Measurements from ENCODE around the gene DNAJC1.

DNAJC1 gene

DNA sequence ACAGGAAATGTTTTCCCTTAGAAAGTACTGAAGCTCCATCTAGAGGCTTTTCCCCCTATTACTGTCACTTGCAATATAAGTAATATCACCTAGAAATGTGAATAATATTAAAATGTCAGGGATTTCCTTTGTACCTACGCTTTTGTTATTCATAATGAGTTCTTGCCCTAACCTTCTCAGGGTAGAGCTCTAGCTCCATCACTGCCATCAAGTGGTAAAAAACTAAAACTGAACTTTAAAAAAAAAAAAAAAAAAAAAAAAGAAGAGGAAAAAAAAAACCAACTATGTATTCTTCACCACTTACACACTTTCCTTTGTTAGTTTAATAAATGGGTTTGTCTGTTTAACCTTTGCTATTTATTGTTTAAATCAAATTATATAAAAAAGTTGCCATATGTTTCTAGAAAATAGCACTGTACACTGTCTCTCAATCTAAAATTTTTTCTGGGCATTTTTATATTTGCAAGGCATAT is 49.9 kb downstream of the DNAJC1 start:
- H3K27ac ChIP-seq (ENCODE audit: low read length): no peak overlapping the region
- H3K4me3 ChIP-seq (ENCODE audit: low read length): no peak overlapping the region
- H3K9me3 ChIP-seq (ENCODE audit: insufficient read depth, low read depth, low read length): no peaks in the 10 kb centered on the region
- no peaks in the 10 kb centered on the region for H3K27me3 ChIP-seq (ENCODE audit: insufficient read depth, low read length)
- no peaks in the 10 kb centered on the region for H3K36me3 ChIP-seq (ENCODE audit: insufficient read depth, low read depth, low read length)
- H3K9ac ChIP-seq (ENCODE audit: low read depth, low read length): no peak overlapping the region
- no peaks in the 10 kb centered on the region; the same call in 1 of the 2 replicates for H3K4me1 ChIP-seq (ENCODE audit: insufficient read depth, low read length)

GRCh38 chr10:21950566-21950965 is 53.0 kb downstream of the DNAJC1 start:
- Histone ChIP-seq H3K9ac (ENCODE audit: low read depth, low read length) (no peak overlapping the region), H3K4me3 (ENCODE audit: low read length) (no peak overlapping the region), H3K36me3 (ENCODE audit: insufficient read depth, low read depth, low read length) (no peaks in the 10 kb centered on the region), H3K9me3 (ENCODE audit: insufficient read depth, low read depth, low read length) (no peaks in the 10 kb centered on the region), H3K27ac (ENCODE audit: low read length) (no peak overlapping the region), H3K4me1 (ENCODE audit: insufficient read depth, low read length) (no peaks in the 10 kb centered on the region), H3K27me3 (ENCODE audit: insufficient read depth, low read length) (no peaks in the 10 kb centered on the region)

DNA sequence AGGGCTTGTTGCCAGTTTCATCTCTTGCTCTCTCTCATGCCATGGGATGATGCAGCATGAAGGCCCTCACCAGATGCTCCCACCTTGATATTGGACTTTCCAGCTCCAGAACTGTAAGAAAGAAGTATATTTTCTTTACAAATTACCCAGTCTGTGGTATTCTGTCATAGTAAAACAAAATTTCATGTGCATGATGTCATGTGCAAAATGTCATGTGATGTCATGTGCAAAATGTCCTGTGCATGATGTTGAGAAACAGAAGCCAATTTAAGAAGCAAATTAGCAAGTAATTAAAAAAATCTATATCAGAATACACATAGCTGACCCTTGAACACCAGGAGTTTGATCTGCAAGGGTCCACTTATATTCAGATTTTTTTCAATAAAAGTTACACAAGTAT is 56.6 kb downstream of the DNAJC1 start:
- Histone ChIP-seq H3K9ac (ENCODE audit: low read depth, low read length) (no peak overlapping the region), H3K36me3 (ENCODE audit: insufficient read depth, low read depth, low read length) (no peaks in the 10 kb centered on the region), H3K4me3 (ENCODE audit: low read length) (no peak overlapping the region), H3K9me3 (ENCODE audit: insufficient read depth, low read depth, low read length) (no peaks in the 10 kb centered on the region), H3K27me3 (ENCODE audit: insufficient read depth, low read length) (no peaks in the 10 kb centered on the region), H3K4me1 (ENCODE audit: insufficient read depth, low read length) (no peaks in the 10 kb centered on the region), H3K27ac (ENCODE audit: low read length) (no peak overlapping the region)

DNA sequence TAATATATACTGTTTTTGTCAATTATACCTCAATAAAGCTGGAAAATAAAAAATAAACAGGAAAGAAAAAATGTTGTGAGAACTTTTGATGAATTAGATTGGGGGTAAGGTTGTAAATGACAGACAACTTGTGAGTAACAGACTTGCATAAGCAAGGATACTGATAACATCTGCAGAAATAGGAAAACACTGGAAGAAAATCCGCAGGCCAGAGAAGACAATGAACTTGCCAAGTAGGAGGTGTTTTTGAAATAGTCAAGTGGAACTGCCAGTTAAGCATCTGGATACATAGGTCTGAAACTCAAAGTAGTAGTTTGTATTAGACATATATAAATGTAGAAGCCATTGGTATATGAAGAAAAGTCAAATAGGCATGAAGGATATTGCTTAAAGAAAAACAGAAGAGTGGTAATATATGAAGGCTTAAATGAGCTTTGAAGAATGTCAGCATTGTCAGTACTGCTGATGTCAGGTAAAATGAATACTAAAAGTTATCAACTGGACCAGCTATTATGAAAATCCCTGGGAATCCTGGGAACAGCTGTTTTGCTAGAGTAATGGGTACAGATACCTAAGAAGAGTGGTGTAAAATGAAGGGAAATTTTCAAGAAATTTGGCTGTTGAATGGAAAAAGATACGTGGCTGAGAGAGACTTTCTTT is 58.7 kb downstream of the DNAJC1 start:
- no peak overlapping the region for H3K9ac ChIP-seq (ENCODE audit: low read depth, low read length)
- H3K9me3 ChIP-seq (ENCODE audit: insufficient read depth, low read depth, low read length): no peaks in the 10 kb centered on the region
- no peaks in the 10 kb centered on the region for H3K36me3 ChIP-seq (ENCODE audit: insufficient read depth, low read depth, low read length)
- no peaks in the 10 kb centered on the region for H3K4me1 ChIP-seq (ENCODE audit: insufficient read depth, low read length)
- no peak overlapping the region for H3K27ac ChIP-seq (ENCODE audit: low read length)
- no peaks in the 10 kb centered on the region for H3K27me3 ChIP-seq (ENCODE audit: insufficient read depth, low read length)
- H3K4me3 ChIP-seq (ENCODE audit: low read length): no peak overlapping the region

DNA sequence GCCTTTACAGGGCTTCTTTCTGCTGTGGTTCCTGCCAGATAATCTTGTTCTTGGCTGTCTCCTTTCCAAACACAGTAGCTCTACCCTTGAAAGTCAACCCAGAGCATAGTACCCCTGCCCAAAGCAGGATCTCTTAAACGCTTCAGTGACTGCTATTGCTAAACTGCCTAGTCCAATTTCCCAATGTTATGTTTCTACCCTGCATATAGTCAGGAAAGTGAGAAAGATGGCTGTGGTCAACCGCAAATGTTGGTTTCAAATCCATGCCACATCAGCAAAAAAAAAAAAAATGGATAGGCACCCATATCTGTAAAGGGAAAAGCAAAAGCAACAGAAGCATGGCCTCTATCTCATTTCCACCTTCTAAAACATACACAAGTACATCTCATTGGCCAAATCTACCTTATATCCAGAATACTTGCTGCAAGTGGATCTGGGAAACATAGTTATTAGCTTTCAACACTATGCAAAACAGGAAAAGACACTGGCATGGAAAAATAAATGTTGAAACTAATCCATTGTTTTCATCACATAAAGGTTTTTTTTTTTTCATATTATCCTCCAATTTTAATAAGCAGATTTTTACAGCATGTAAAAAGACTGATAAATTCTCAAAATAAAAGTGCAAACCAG is 59.8 kb downstream of the DNAJC1 start:
- Histone ChIP-seq H3K36me3 (ENCODE audit: insufficient read depth, low read depth, low read length) (no peaks in the 10 kb centered on the region), H3K9ac (ENCODE audit: low read depth, low read length) (no peak overlapping the region), H3K9me3 (ENCODE audit: insufficient read depth, low read depth, low read length) (no peaks in the 10 kb centered on the region), H3K4me3 (ENCODE audit: low read length) (no peak overlapping the region), H3K4me1 (ENCODE audit: insufficient read depth, low read length) (0 out of 2 replicates have a peak, but pooled peaks cover 4% of the 10 kb centered on the region), H3K27me3 (ENCODE audit: insufficient read depth, low read length) (no peaks in the 10 kb centered on the region), H3K27ac (ENCODE audit: low read length) (no peak overlapping the region)

- Histone ChIP-seq H3K36me3 (ENCODE audit: insufficient read depth, low read depth, low read length) (0 out of 2 replicates have a peak, but pooled peaks cover 6% of the 10 kb centered on the region), H3K27me3 (ENCODE audit: insufficient read depth, low read length) (no peaks in the 10 kb centered on the region), H3K9ac (ENCODE audit: low read depth, low read length) (no peak overlapping the region), H3K9me3 (ENCODE audit: insufficient read depth, low read depth, low read length) (peaks cover 14% of the 10 kb centered on the region), H3K4me1 (ENCODE audit: insufficient read depth, low read length) (0 out of 2 replicates have a peak, but pooled peaks cover 4% of the 10 kb centered on the region), H3K4me3 (ENCODE audit: low read length) (no peak overlapping the region), H3K27ac (ENCODE audit: low read length) (no peak overlapping the region)
Observed at GRCh38 chr10:21935439-21936023, 68.0 kb downstream of the DNAJC1 start.

- Histone ChIP-seq H3K4me1 (ENCODE audit: insufficient read depth, low read length) (peaks cover under 1% of the 10 kb centered on the region; the same call in 1 of the 2 replicates), H3K27ac (ENCODE audit: low read length) (no peak overlapping the region), H3K9me3 (ENCODE audit: insufficient read depth, low read depth, low read length) (peaks cover 14% of the 10 kb centered on the region), H3K27me3 (ENCODE audit: insufficient read depth, low read length) (no peaks in the 10 kb centered on the region), H3K4me3 (ENCODE audit: low read length) (no peak overlapping the region), H3K9ac (ENCODE audit: low read depth, low read length) (no peak overlapping the region), H3K36me3 (ENCODE audit: insufficient read depth, low read depth, low read length) (0 out of 2 replicates have a peak, but pooled peaks cover 6% of the 10 kb centered on the region)
Observed at GRCh38 chr10:21934307-21934706, 69.2 kb downstream of the DNAJC1 start.

DNA sequence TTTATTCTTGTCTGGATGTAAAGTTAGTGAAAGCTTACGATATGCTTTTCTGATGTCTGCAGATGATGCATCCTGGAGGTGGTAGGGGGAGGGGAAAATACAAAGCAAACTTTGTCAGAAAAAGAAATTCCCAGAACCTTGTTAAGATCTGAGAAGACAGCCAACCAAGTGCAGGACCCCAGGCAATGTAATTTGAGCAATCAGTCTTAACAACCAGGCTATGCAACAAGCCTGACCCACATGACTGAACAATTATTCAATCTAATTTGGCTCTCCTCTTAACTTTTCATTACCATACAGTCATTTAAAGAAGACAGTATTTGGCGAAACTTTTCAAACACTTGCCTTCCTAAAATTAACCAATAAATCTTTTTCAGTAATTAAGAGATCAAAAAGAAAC is 74.5 kb downstream of the DNAJC1 start:
- no peaks in the 10 kb centered on the region for H3K9me3 ChIP-seq (ENCODE audit: insufficient read depth, low read depth, low read length)
- H3K27me3 ChIP-seq (ENCODE audit: insufficient read depth, low read length): no peaks in the 10 kb centered on the region
- no peak overlapping the region for H3K27ac ChIP-seq (ENCODE audit: low read length)
- no peaks in the 10 kb centered on the region for H3K36me3 ChIP-seq (ENCODE audit: insufficient read depth, low read depth, low read length)
- H3K4me1 ChIP-seq (ENCODE audit: insufficient read depth, low read length): peaks cover 5% of the 10 kb centered on the region; the same call in 1 of the 2 replicates
- H3K9ac ChIP-seq (ENCODE audit: low read depth, low read length): no peak overlapping the region
- H3K4me3 ChIP-seq (ENCODE audit: low read length): no peak overlapping the region

DNA sequence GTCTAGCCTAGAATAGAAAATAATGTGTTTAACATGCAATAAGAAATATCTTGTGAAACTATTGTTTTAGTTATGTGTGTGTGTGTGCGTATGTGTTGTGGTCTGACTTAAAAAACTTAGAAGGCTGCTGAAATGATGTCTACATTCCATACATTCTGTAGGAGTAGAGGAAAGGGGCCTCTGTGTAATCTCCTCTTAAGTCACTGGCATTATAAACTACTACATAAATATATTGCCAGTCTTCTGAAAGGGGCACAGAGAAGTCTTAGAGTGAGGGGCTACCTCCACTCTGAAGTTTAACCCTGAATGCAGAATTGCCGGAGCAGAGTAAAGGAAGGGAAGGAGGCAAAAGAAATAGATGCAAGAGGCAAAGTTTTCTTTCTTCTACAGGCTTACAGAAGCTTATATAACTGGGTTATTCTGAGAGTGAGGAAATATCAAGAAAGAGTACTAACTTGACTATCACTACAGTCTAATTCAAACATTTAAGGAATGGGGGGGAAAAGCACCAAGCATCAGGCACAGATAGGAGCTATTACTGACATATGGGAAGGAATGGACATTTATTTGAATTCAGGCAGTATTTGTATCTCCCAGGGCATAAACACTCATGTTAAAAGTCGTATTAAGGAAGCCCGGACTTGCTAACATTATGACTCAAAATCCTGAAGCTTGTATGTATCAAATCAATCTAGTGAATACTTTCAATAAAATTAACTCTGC is 75.7 kb downstream of the DNAJC1 start:
- H3K4me1 ChIP-seq (ENCODE audit: insufficient read depth, low read length): peaks cover 5% of the 10 kb centered on the region; the same call in 1 of the 2 replicates
- no peak overlapping the region for H3K4me3 ChIP-seq (ENCODE audit: low read length)
- H3K36me3 ChIP-seq (ENCODE audit: insufficient read depth, low read depth, low read length): no peaks in the 10 kb centered on the region
- no peaks in the 10 kb centered on the region for H3K9me3 ChIP-seq (ENCODE audit: insufficient read depth, low read depth, low read length)
- H3K9ac ChIP-seq (ENCODE audit: low read depth, low read length): no peak overlapping the region
- no peaks in the 10 kb centered on the region for H3K27me3 ChIP-seq (ENCODE audit: insufficient read depth, low read length)
- H3K27ac ChIP-seq (ENCODE audit: low read length): no peak overlapping the region

- Histone ChIP-seq H3K27me3 (ENCODE audit: insufficient read depth, low read length) (no peaks in the 10 kb centered on the region), H3K36me3 (ENCODE audit: insufficient read depth, low read depth, low read length) (no peaks in the 10 kb centered on the region), H3K4me1 (ENCODE audit: insufficient read depth, low read length) (peaks cover 8% of the 10 kb centered on the region; the same call in 1 of the 2 replicates), H3K4me3 (ENCODE audit: low read length) (no peak overlapping the region), H3K27ac (ENCODE audit: low read length) (no peak overlapping the region), H3K9me3 (ENCODE audit: insufficient read depth, low read depth, low read length) (no peaks in the 10 kb centered on the region), H3K9ac (ENCODE audit: low read depth, low read length) (no peak overlapping the region)
Observed at GRCh38 chr10:21926949-21927348, 76.6 kb downstream of the DNAJC1 start.

- no peaks in the 10 kb centered on the region for H3K9me3 ChIP-seq (ENCODE audit: insufficient read depth, low read depth, low read length)
- no peak overlapping the region for H3K4me3 ChIP-seq (ENCODE audit: low read length)
- H3K4me1 ChIP-seq (ENCODE audit: insufficient read depth, low read length): peaks cover 13% of the 10 kb centered on the region; the same call in 1 of the 2 replicates
- H3K9ac ChIP-seq (ENCODE audit: low read depth, low read length): no peak overlapping the region
- no peak overlapping the region for H3K27ac ChIP-seq (ENCODE audit: low read length)
- no peaks in the 10 kb centered on the region for H3K27me3 ChIP-seq (ENCODE audit: insufficient read depth, low read length)
- H3K36me3 ChIP-seq (ENCODE audit: insufficient read depth, low read depth, low read length): no peaks in the 10 kb centered on the region
Observed at GRCh38 chr10:21926358-21926925, 77.1 kb downstream of the DNAJC1 start.
